HG03460 (cell line): ENCODE measurements around the gene UGT1A10.
"Not testable (repeated sequence)": the region's sequence is repeated elsewhere in the genome, so short reads cannot be mapped to it uniquely, and the experiment has no call there.

Source experiments
- ATAC-seq: cut with Tn5 transposase; IDR thresholded peaks from one replicate; pipeline ENCODE4 v1.9.1; 2021; ENCODE audit not compliant: unreplicated experiment

UGT1A10 gene

GRCh38 chr2:233636306-233636705 lies at the start of gene UGT1A10:
UGT1A10 (plus strand) TSS chr2:233636448; CDS start chr2:233636523, 75 bp downstream.
- ATAC-seq = not testable (repeated sequence)

- ATAC-seq = no peak
Measured at GRCh38 chr2:233588400-233588799, 47.8 kb upstream of the UGT1A10 start.

GRCh38 chr2:233592706-233593105 lies 43.5 kb upstream of the UGT1A10 start:
- ATAC-seq = not testable (repeated sequence)

GRCh38 chr2:233593201-233593600 lies 43.0 kb upstream of the UGT1A10 start:
- ATAC-seq = no peak

- ATAC-seq = no peak
Measured at GRCh38 chr2:233597522-233597921, 38.7 kb upstream of the UGT1A10 start.

- no peak for ATAC-seq
Measured at GRCh38 chr2:233598952-233599351, 37.3 kb upstream of the UGT1A10 start.

- ATAC-seq = no peak
Measured at GRCh38 chr2:233600386-233600785, 35.9 kb upstream of the UGT1A10 start.

- ATAC-seq = no peak
Measured at GRCh38 chr2:233602076-233602475, 34.2 kb upstream of the UGT1A10 start.

- ATAC-seq = no peak
Measured at GRCh38 chr2:233603520-233603919, 32.7 kb upstream of the UGT1A10 start.

GRCh38 chr2:233604826-233605225 lies 31.4 kb upstream of the UGT1A10 start:
- no peak for ATAC-seq

- no peak for ATAC-seq
Measured at GRCh38 chr2:233605680-233606079, 30.6 kb upstream of the UGT1A10 start.

- ATAC-seq = no peak
Measured at GRCh38 chr2:233611284-233611683, 25.0 kb upstream of the UGT1A10 start.

- ATAC-seq = not testable (repeated sequence)
Measured at GRCh38 chr2:233617476-233617875, 18.8 kb upstream of the UGT1A10 start, which contains the start of gene UGT1A8. UGT1A8 (plus strand) TSS chr2:233617633; CDS start chr2:233617708, 75 bp downstream.

- no peak for ATAC-seq
Measured at GRCh38 chr2:233620204-233620603, 16.0 kb upstream of the UGT1A10 start.

GRCh38 chr2:233621863-233622262 lies 14.4 kb upstream of the UGT1A10 start:
- not testable (repeated sequence) for ATAC-seq

GRCh38 chr2:233627331-233628025 lies 8.8 kb upstream of the UGT1A10 start:
- ATAC-seq = no peak

- ATAC-seq = no peak
Measured at GRCh38 chr2:233638836-233639235, 2.6 kb downstream of the UGT1A10 start.

- no peak for ATAC-seq
Measured at GRCh38 chr2:233639860-233640259, 3.6 kb downstream of the UGT1A10 start.

- ATAC-seq = no peak
Measured at GRCh38 chr2:233643128-233643527, 6.9 kb downstream of the UGT1A10 start.

- ATAC-seq = not testable (repeated sequence)
Measured at GRCh38 chr2:233646033-233646432, 9.8 kb downstream of the UGT1A10 start.

- ATAC-seq = no peak
Measured at GRCh38 chr2:233650981-233651380, 14.7 kb downstream of the UGT1A10 start.

- no peak for ATAC-seq
Measured at GRCh38 chr2:233651430-233651829, 15.2 kb downstream of the UGT1A10 start.

GRCh38 chr2:233654501-233654900 lies 18.3 kb downstream of the UGT1A10 start:
- no peak for ATAC-seq
